NCI-H146 treated with DMSO at 0.1 percent for 48 hours (cell line): ENCODE results near the gene PRPF19.

Source experiments
- DNase-seq: peaks from one replicate; lab custom pipeline; 2025; ENCODE audit not compliant: unreplicated experiment; lab: John Stamatoyannopoulos, UW

Gene PRPF19

DNA sequence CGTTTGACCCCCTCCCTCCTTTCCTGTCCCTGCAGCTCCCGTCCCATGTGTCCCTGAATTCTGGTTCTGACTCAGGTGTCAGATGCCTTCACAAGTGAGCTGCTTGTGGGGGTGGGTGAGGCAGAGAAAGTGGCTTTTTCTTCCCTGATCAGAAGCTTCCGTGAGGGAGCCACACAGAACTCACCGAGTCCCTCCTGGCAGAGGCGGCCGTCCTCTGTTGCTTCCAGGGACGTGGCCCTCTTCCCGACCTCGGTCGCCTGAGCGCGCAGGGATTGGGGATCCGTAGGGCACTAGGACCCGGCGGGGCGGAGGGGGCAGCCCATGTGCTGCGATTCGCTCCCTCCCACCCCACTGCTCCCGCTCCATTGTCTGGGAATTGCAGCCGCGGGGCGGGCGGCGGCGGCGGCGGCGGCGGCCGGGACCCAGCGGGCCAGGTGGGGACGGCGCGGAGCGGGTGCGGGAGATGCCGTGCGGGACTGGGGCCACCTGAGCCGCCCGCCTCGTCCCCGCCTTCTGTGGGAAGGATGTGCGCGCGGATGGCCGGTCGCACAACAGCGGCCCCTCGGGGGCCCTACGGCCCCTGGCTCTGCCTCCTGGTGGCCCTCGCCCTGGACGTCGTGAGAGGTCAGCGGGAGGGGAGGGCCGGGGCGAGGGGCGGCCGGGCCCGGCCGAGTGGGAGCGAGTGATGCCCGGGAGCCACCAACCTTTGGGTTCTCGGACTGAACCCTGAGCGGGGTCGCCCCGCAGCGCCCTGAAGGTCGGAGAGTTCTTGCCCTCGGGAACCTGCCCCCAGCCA lies 17.9 kb upstream of the PRPF19 start, which contains the start of gene TMEM132A:
Gene TMEM132A (plus strand): TSS at position 351 of the 796 bp plus-strand sequence. CDS start 174 bp downstream, at position 525.
- DNase-seq, result peak; percentile 48

DNA sequence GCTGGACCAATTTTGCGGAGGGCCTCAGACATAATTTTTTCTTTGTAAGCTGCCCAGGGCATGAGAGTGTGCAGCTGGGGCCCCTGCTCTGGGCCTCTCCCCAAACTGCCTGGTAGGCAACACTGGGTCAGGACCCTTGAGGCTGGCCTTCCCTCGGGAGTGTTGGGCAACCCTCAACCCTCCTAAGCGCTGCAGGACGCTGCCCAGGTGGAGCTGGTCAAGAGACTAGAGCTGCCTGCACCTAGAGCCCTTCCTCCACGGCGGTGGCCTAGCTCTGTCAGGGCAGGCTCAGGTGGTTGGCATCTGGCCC lies 17.4 kb upstream of the PRPF19 start:
- no peak for DNase-seq

DNA sequence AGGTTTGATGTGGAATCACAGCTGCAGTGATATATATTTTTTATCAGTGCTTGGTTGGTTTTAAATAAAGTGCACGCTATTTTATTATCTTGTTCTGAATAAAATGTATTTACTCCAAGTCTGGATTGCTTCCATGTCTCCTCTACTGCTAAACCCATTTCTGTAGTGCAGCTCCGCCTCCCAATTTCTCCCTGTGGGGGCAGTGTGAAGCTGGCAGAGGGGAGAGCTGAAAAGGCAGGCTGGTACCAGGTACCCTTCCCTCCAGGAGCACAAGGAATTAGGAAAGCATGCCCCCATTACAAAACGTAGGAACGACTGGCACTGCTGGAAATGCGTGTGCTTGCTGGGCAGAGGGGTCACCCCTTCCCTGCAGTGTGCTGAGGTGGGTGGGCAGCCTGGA lies 16.9 kb upstream of the PRPF19 start:
- DNase-seq, result no peak

DNA sequence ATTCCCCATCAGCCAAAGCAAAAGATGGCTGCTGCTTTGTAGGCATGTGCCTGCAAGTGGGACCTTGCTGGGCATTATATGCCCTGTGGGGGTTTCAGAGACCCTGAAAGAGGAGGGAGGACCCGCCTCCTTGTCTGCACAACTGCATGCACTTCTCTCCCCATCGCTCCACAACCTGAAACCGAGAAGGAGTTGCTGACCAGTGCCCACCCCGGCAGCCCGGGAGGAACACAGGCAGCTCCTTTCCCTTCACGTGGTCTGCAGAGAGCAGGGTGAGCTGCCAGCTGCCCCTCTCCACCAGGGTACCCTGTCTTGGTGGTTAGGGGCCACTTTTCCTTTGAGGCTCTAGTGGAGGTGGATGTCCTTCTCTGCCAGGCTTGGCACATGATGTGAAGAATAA lies 16.5 kb upstream of the PRPF19 start:
- no peak for DNase-seq

DNA sequence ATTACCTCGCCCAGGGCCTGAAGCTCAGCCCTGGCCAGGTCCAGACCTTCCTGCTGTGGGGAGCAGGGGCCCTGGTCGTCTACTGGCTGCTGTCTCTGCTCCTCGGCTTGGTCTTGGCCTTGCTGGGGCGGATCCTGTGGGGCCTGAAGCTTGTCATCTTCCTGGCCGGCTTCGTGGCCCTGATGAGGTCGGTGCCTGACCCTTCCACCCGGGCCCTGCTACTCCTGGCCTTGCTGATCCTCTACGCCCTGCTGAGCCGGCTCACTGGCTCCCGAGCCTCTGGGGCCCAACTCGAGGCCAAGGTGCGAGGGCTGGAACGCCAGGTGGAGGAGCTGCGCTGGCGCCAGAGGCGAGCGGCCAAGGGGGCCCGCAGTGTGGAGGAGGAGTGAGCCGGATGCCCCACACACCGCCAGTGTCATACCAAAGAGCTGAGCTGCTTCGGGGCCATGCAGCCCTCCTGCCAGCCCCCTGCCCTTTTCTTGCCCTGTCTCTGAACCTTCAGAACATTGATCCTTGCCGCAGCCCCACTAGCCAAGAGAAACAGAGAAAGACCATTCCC lies 15.5 kb upstream of the PRPF19 start:
- no peak for DNase-seq

DNA sequence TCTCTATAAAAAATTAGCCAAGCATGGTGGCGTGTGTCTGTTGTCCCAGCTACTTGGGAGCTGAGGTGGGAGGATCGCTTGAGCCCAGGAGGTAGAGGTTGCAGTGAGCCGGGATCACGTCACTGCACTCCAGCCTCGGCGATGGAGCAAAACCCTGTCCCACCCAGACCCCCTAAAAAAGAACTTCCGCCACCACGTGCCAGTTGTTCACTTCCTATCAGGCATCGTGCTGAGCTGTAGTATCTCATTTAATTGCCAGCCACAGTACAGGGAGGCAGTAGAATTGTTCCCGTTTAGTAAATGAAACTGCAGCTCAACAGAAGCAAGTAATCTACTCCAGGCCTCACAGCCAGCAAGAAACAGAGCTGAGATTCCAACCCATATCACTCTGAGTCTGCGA lies 14.9 kb upstream of the PRPF19 start:
- DNase-seq, result no peak

GRCh38 chr11:60919956-60920355 lies 13.6 kb upstream of the PRPF19 start:
- no peak for DNase-seq

GRCh38 chr11:60919320-60919719 lies 12.9 kb upstream of the PRPF19 start:
- no peak for DNase-seq

- no peak for DNase-seq
These were observed 12.5 kb upstream of the PRPF19 start for GRCh38 chr11:60918939-60919265.

DNA sequence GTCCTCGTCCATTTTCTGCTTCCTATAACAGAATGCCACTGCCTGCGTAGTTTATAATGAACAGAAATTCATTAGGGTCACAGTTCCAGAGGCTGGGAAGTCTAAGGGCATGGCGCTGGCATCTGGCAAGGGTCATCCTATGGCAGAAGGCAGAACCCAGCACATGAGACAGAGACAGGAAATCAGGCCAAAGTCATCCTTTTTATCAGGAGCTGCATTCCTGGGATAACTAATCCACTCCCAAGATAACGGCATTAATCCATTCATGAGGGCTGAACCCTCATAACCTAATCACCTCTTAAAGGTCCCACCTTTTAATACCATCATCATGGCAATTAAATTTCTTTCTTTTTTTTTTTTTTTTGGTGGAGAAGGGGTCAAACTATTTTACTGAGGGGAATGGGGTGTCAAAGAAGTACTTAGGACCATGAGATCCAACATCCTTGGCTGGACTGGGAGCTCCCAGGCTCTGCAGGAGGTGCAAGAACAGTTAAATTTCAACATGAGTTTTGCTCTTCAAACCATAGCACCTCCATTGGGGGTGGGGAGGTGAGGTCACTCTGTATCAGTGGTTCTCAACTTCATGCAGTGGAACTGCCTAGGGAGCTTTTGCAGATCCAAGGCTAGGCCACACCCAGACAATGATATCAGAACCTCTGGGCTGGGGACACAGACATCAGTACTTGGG lies 12.0 kb upstream of the PRPF19 start:
- DNase-seq, result no peak

- DNase-seq, result no peak
These were observed 10.9 kb upstream of the PRPF19 start for GRCh38 chr11:60917267-60917666.

- no peak for DNase-seq
These were observed 10.4 kb upstream of the PRPF19 start for GRCh38 chr11:60916669-60917206.

DNA sequence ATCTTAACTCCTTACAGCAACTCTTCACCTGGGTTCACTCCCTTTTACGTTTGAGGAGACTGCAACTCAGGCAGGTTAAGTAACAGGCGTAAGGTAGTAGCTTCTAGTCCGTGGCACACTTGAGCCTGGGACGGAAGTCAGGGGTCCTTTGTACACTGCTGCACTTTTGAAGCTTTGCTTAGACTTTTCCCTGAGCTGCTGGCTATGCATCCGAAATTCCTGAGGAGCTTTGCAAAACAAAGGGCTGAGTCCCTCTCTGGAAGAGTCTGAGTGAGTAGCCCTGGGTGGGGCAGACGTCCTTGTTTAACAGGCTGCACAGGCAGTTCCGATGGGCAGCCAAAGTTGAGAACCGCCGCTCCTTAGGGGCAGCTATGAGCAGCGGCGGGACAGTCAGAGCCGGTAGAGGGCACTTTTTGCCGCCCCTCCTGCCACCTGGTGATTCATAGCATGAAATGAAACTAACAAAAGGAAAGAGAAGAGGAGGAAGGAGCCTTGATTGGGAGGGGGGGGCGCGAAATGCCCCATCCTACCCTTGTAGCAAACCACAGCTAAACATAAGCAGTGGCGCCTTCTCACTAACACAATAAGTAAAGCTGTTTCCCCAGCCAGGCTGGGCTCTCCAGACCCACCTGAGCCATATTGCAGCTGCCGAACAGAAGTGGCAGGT lies 9.0 kb upstream of the PRPF19 start:
- no peak for DNase-seq

DNA sequence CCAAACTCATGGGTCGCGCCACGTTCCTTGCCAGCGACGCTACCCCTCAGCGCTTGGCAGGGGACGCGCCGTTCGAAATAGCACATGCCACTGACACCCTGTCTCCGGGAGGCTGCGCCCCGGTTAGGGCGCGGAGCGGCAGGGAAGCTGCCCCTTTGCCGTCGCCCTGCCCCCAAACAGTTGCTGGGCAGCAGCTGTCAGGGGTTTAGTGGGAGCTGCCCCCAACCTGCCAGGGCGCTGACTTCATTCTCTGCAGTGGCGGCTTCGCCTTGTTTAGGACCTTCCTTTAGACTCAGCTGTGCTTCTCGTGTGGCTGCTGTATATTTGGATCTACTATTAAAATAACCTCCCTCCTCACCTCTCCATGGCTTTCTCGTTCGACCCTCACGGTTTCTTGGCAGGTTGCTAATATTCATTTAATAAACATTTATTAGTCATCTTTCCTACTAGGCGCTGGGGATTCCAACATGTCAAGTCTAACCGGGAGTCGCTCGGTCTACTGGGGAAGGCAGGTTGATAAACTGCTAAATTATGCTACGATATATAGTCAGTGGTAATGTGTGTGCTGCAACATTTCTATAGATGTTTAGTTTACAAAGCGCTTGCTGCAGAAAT lies 8.4 kb upstream of the PRPF19 start:
- DNase-seq, result no peak

- peak; percentile 95 for DNase-seq
These were observed 7.6 kb upstream of the PRPF19 start, which contains the start of gene TMEM109 for GRCh38 chr11:60913793-60914632. Gene TMEM109 (plus strand): TSS chr11:60914158. CDS start chr11:60919694, 5,536 bp downstream.

DNA sequence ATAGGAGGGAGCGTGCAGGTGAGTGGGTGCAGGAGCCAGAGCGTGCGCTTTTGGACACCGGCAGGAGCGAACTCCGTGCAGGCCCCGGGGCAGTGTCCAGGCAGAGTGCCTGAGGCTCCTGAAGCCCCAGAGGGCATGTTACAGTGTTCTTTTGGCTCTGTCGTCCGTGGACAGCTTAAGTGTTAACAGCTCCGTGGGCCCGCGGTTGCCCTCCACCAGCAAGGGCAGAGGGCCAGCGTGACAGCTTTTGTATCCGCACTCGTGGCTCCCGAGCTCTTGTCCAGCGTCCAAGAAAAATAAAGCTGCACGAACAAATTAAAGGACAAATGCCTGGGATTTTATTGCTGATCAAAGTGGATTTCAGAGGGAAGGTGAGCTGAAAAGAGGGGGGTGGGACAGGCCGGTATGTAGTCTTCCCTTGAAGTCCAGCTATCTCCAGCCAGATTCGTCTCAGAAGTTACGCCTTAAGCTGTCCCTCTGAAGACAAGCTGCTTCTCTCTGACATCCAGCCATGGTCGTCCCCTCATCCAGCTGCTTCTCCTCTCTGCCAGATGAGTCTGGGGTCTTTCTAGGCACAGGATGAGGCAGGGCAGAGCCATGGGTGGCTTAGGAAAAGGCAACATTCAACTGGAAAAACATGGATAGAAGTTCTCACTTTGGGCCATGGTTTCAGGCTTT lies 6.6 kb upstream of the PRPF19 start:
- DNase-seq, result peak; percentile 42

- DNase-seq, result peak; percentile 12
These were observed 6.0 kb upstream of the PRPF19 start for GRCh38 chr11:60912223-60912850.

DNA sequence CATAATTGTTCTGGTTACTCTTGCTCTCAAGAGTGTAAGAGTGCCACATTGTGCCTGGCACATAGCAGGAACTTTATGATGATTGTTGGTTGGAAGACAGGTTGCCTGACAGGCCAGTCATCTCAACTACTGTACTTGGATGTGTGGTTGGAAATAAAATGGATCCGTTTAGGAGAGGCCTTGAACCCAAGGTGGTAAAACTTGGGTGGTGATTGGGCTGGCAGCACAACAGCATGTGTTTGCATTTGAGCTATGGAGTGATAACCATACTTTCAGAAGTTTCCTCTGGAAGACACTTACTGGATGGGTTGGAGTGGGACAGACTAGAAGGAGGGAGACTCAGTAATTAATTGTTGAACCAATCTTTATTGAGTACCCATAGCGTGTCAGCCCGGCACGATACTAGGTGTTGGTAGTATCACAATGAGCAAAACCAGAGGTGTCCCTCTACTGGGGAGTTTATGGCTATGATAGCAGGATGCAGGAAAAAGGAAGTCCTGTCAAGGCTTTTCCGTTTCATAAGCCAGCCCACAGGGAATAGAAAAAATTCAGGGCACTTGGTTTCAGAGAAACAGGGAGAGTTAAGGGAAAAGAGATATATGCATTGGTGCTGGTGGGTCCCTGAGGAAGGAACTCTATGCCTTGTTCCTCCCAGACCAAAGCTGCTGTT lies 4.5 kb upstream of the PRPF19 start:
- DNase-seq, result no peak

GRCh38 chr11:60910281-60910687 lies 3.9 kb upstream of the PRPF19 start:
- DNase-seq, result no peak
